AG04449 (cell line): ENCODE data around the gene L3MBTL3.
A peak's percentile ranks its signal among the peaks of the same experiment; 100 is the strongest.

ENCODE experiments used
- CTCF ChIA-PET: fragments of 350-600 bp; formaldehyde crosslinking; extraction: SDS; loops from one replicate; lab custom pipeline; 2021; ENCODE audit warnings: antibody characterized with exemption; lab: Yijun Ruan, JAX
- POLR2A ChIA-PET: fragments of 400-600, 350-600 bp; formaldehyde crosslinking; extraction: SDS; loops from one replicate; lab custom pipeline; 2020; ENCODE audit warnings: antibody characterized with exemption, inconsistent platforms; lab: Yijun Ruan, JAX
- DNase-seq: peaks from one replicate; pipeline ENCODE4 v3.0.0-alpha.2; 2010; ENCODE audit warnings: low read depth, low spot score
- H3K4me3 ChIP-seq: 2 replicates; pipeline ENCODE4 v1.5.1; 2011; ENCODE audit warnings: low read depth, mild to moderate bottlenecking, control low read depth, low read length
- TF ChIP-seq, protein P1 (sequence below): IDR thresholded peaks from one replicate; pipeline ENCODE4 v1.5.1; 2011; ENCODE audit warnings: mild to moderate bottlenecking, moderate library complexity, low read length, control low read depth, inconsistent platforms; ENCODE audit not compliant: insufficient read depth; ENCODE audit errors: missing control alignments

L3MBTL3 gene

DNA sequence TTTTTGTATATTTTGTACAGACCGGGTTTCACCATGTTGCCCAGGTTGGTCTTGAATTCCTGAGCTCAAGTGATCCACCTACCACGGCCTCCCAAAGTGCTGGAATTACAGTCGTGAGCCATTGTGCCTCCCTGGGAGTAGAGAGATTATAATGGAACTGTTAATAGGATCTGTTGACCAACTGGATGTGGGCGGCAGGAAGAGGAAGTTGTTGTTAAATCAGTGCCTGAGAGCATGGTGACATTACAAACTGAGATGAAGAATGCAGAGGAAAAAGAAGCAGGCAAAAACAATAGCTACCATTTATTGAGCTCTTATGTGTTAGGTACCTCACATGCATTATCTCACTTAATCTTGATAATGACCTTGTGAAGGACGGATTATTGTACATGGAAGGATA, 9.2 kb upstream of the L3MBTL3 start:
- no peak for DNase-seq
- H3K4me3 ChIP-seq: no peak overlapping the region
- ChIA-PET CTCF (interaction anchor here (1.1 to 1.6 kb wide), 3 partner anchors 8 to 43 kb away, joined by 3 to 5 read pairs (median 4); no protein-coding TSS in a partner anchor), POLR2A (no interaction called here)
- TF ChIP-seq, protein P1, sequence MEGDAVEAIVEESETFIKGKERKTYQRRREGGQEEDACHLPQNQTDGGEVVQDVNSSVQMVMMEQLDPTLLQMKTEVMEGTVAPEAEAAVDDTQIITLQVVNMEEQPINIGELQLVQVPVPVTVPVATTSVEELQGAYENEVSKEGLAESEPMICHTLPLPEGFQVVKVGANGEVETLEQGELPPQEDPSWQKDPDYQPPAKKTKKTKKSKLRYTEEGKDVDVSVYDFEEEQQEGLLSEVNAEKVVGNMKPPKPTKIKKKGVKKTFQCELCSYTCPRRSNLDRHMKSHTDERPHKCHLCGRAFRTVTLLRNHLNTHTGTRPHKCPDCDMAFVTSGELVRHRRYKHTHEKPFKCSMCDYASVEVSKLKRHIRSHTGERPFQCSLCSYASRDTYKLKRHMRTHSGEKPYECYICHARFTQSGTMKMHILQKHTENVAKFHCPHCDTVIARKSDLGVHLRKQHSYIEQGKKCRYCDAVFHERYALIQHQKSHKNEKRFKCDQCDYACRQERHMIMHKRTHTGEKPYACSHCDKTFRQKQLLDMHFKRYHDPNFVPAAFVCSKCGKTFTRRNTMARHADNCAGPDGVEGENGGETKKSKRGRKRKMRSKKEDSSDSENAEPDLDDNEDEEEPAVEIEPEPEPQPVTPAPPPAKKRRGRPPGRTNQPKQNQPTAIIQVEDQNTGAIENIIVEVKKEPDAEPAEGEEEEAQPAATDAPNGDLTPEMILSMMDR: no peak

DNA sequence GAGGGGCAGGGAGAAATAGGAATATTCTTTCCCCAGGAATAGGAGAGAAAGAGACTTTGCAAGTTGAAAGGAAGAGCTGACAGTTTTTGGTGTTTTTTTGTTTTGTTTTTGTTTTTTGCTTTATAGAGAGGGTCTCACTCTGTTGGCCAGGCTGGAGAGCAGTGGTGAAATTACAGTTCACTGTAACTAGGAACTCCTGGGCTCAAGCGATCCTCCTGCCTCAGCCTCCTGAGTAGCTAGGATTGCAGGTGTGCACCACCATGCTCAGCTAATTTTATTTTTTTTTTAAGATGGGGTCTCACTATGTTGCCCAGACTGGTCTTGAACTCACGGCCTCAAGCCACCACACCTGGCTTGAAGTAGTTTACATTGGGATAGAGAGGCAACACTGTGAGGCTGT, 8.0 kb upstream of the L3MBTL3 start:
- H3K4me3 ChIP-seq: no peak overlapping the region
- ChIA-PET CTCF (interaction anchor here (1.6 kb wide), 1 partner anchor 11 kb away, joined by 5 read pairs; no protein-coding TSS in a partner anchor), POLR2A (no interaction called here)
- DNase-seq: no peak
- TF ChIP-seq, protein P1: no peak

DNA sequence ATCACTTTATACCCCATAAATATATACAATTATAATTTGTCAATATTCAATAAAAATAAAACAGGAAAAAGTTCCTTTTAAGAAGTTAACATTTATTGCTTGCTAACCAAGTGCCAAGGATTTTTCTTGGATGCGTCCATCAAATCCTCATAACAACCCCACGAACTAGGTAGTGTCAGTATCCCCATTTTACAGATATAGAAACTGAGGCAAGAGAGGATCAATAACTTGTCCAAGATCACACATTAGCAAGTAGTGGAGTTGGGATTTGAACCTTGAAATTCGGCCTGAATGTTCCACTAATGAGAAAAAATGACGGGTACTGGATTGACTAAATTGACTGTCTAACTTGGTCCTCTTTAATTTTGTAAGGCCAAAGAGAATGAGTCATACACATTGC, 5.7 kb upstream of the L3MBTL3 start:
- POLR2A ChIA-PET: no interaction called here
- TF ChIP-seq, protein P1: no peak
- no peak for DNase-seq
- CTCF ChIA-PET: no interaction called here
- H3K4me3 ChIP-seq: no peak overlapping the region

GRCh38 chr6:130018744-130019325, 454 bp downstream of the L3MBTL3 start:
- ChIA-PET CTCF (interaction anchor here (0.6 to 1.3 kb wide), 4 partner anchors 126 to 517 kb away, joined by 3 to 7 read pairs (median 3); no protein-coding TSS in a partner anchor), POLR2A (no interaction called here)
- TF ChIP-seq, protein P1: no peak
- DNase-seq: no peak
- H3K4me3 ChIP-seq: peak overlapping the region; percentile 73

DNA sequence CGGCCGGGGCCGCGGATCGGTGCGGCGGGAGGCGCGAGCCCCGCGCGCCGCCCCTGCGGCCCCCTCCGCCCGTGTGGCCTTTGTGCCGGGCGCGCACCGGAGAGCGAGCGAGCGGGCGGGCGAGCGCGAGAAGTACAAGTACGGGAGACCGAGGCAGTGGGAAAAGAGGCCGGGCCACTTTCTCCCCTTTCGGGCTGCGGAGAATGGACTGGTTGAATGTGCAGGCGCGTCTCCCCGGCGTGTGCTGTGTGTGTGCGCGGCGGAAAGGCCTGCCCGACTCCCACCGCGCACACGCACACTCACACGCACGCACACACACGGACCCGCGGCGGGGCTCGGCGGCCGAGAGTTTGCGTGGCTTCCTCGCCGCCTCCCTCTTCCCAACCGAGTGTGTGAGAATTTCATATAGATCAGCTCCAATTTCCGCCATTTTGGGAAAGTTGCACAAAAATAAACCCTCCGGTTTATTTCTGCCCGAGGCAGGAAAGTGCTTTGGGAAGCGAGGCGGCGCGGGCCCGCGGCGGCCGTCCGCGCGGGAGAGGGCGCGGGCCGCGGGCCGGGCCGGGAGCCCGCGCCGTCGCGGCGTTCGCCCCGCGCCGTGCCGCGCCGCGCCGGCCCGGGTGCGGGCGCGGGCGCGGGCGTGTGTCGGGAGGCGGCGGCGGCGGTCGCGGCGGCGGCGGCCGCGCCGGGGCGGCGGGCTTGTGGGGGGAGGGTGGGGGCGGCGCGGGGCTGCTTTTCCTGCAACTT, 1.1 kb downstream of the L3MBTL3 start:
- TF ChIP-seq, protein P1: no peak
- CTCF ChIA-PET: interaction anchor here (0.6 to 1.3 kb wide), 4 partner anchors 127 to 518 kb away, joined by 3 to 7 read pairs (median 3); no protein-coding TSS in a partner anchor
- DNase-seq: no peak
- peak overlapping the region; percentile 73 for H3K4me3 ChIP-seq
- POLR2A ChIA-PET: no interaction called here
